ENCODE measurements around the gene KRT222. TPM values are rescaled to one million over a fixed set of nuclear protein-coding genes. Genes with fewer than 3 reads are reported as not detected.
A peak's percentile ranks its signal among the peaks of the same experiment; 100 is the strongest.

KRT222 gene
- total RNA-seq, 2 experiments from 2014 or later, result not detected

DNA sequence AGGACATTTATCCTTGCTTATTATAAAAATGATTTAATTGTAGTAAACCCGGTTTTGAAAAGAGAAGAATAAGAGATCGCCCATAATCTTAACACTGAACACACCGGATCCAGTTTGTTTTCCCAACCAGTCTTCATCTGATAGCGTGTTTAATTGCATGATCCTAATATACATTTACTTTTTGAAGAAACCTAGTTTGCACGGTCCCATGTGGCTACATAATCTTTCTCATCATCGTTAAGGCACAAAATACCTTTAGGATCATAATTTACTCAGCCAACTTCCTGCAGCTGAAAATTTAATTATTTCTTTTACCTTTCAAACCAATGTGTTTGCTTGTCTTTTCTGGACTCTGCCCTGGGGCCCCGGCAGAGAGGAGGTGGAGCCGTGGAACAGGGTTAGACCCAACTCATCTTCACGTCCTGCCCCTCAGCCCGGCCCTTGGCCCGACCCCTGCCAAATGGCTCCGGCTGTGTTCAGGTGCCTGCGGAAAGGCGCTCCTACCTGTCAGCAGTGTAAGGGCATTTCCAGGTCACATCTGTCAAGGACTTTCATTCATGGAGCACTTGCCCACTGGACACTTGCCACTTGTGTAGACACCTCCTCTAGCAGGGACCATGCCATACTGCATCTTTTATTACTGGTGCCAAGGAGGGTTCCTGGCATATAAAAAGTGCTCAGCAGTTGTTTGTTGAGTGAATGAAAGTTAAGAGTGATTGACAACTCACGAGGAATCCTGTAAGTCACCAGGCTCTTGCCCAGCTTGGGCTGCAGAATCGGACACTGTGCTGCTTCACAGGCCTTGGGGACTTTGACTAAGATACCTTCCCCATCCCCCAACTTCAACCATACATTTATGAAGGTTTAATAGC lies 46.0 kb downstream of the KRT222 start:
- H3K9me3 ChIP-seq (ENCODE audit: low read length), result no peaks in the 10 kb centered on the region
- POLR2A ChIA-PET, result no interaction called here
- H3K4me1 ChIP-seq (ENCODE audit: insufficient read depth, low read length, poor library complexity, severe bottlenecking), result peaks cover 44% of the 10 kb centered on the region
- DNase-seq (ENCODE audit: low spot score), result no peak
- no peak overlapping the region for H3K27ac ChIP-seq (ENCODE audit: low read depth, low read length, poor library complexity, severe bottlenecking)
- CTCF ChIA-PET (ENCODE audit: unreplicated experiment), result no interaction called here
- H2AFZ ChIP-seq (ENCODE audit: low read length), result no peak overlapping the region
- BruUV-seq (replicated peaks), result no TSS peak
- H3K4me3 ChIP-seq (ENCODE audit: low read depth, low read length, poor library complexity, severe bottlenecking), result no peak overlapping the region
- peak overlapping the region; percentile 51; the same call in 1 of the 2 replicates for H3K4me2 ChIP-seq (ENCODE audit: low read length)
- no peak for TF ChIP-seq EZH2phosphoT487 (IDR thresholded peaks at IDR 0.05; ENCODE audit: borderline replicate concordance, low read depth, low read length)
- TF ChIP-seq, protein P1, sequence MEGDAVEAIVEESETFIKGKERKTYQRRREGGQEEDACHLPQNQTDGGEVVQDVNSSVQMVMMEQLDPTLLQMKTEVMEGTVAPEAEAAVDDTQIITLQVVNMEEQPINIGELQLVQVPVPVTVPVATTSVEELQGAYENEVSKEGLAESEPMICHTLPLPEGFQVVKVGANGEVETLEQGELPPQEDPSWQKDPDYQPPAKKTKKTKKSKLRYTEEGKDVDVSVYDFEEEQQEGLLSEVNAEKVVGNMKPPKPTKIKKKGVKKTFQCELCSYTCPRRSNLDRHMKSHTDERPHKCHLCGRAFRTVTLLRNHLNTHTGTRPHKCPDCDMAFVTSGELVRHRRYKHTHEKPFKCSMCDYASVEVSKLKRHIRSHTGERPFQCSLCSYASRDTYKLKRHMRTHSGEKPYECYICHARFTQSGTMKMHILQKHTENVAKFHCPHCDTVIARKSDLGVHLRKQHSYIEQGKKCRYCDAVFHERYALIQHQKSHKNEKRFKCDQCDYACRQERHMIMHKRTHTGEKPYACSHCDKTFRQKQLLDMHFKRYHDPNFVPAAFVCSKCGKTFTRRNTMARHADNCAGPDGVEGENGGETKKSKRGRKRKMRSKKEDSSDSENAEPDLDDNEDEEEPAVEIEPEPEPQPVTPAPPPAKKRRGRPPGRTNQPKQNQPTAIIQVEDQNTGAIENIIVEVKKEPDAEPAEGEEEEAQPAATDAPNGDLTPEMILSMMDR (conservative IDR thresholded peaks at IDR 0.05; ENCODE audit: low read length), result no peak
- H4K20me1 ChIP-seq (ENCODE audit: insufficient read depth, low read length), result no peaks in the 10 kb centered on the region
- intact Hi-C loops (cut with micrococcal nuclease; ENCODE audit: unreplicated experiment), result no loop called here
- no peaks in the 10 kb centered on the region for H3K36me3 ChIP-seq (ENCODE audit: insufficient read depth, low read length)
- no peaks in the 10 kb centered on the region for H3K9me2 ChIP-seq (ENCODE audit: insufficient read depth, low read length)
- H3K79me2 ChIP-seq (ENCODE audit: insufficient read depth, low read depth, low read length), result no peaks in the 10 kb centered on the region

DNA sequence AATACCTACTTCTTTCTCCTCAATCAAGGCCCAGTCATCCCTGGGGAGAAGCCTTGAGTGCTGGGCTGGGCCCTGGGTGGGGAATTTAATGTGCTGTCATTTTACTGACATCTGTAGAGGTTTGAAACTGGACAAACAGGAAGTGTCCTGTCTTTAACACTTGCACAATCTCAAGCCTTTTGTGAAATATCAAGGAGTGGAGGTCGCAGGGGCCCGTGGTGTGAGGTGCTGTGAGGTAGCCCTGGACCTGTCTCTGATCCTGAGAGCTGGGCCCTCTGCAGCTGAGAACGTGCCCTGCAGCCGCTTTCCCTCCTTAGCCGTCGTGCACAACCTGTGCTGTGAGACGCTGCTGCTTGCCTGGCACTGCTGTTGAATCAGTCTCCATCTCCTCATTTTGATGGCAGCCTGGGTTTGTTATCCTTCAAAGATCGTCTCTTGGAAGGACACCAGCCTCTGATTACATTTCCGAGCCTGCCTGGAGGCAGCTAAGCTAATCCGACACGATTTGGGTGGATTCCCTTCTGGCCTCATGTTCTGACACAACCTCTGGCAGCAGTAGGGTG lies 47.2 kb downstream of the KRT222 start:
- H3K4me2 ChIP-seq (ENCODE audit: low read length), result no peak overlapping the region
- no peak overlapping the region for H3K27ac ChIP-seq (ENCODE audit: low read depth, low read length, poor library complexity, severe bottlenecking)
- no peak overlapping the region for H2AFZ ChIP-seq (ENCODE audit: low read length)
- H3K79me2 ChIP-seq (ENCODE audit: insufficient read depth, low read depth, low read length), result no peaks in the 10 kb centered on the region
- intact Hi-C loops (cut with micrococcal nuclease; ENCODE audit: unreplicated experiment), result no loop called here
- POLR2A ChIA-PET, result interaction anchor here (0.5 to 1.0 kb wide), 2 partner anchors 8 to 15 kb away, joined by 3 to 4 read pairs; no protein-coding TSS in a partner anchor
- H4K20me1 ChIP-seq (ENCODE audit: insufficient read depth, low read length), result no peaks in the 10 kb centered on the region
- BruUV-seq (replicated peaks), result no TSS peak
- H3K9me3 ChIP-seq (ENCODE audit: low read length), result no peaks in the 10 kb centered on the region
- H3K4me3 ChIP-seq (ENCODE audit: low read depth, low read length, poor library complexity, severe bottlenecking), result no peak overlapping the region
- no peak for DNase-seq (ENCODE audit: low spot score)
- CTCF ChIA-PET (ENCODE audit: unreplicated experiment), result no interaction called here
- H3K36me3 ChIP-seq (ENCODE audit: insufficient read depth, low read length), result no peaks in the 10 kb centered on the region
- no peaks in the 10 kb centered on the region for H3K9me2 ChIP-seq (ENCODE audit: insufficient read depth, low read length)
- TF ChIP-seq, protein P1 (conservative IDR thresholded peaks at IDR 0.05; ENCODE audit: low read length), result no peak
- TF ChIP-seq EZH2phosphoT487 (IDR thresholded peaks at IDR 0.05; ENCODE audit: borderline replicate concordance, low read depth, low read length), result no peak
- peaks cover 32% of the 10 kb centered on the region for H3K4me1 ChIP-seq (ENCODE audit: insufficient read depth, low read length, poor library complexity, severe bottlenecking)

DNA sequence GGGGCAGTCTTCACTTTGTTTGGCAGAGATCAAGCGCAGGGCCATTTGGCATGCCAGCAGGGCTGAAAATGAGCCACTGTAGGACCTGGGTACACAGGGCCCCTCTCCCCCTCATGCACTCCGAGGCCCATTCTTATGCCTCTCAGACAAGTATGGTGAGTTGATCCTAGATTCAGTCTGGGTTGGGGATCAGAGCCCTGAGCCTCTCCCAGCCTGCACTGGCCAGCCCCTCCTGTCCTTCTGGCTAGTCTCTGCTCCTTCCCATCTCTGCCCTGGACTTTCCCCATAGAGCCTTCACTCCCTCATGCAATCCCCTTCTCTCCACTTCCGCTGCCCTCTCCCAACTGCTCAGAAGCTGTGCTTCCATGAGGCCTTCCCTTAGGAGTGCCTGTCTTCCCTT lies 48.4 kb downstream of the KRT222 start:
- POLR2A ChIA-PET, result no interaction called here
- DNase-seq (ENCODE audit: low spot score), result no peak
- H3K4me3 ChIP-seq (ENCODE audit: low read depth, low read length, poor library complexity, severe bottlenecking), result no peak overlapping the region
- H3K36me3 ChIP-seq (ENCODE audit: insufficient read depth, low read length), result no peaks in the 10 kb centered on the region
- peaks cover 27% of the 10 kb centered on the region for H3K4me1 ChIP-seq (ENCODE audit: insufficient read depth, low read length, poor library complexity, severe bottlenecking)
- no peaks in the 10 kb centered on the region for H3K9me3 ChIP-seq (ENCODE audit: low read length)
- TF ChIP-seq, protein P1 (conservative IDR thresholded peaks at IDR 0.05; ENCODE audit: low read length), result no peak
- no peak for TF ChIP-seq EZH2phosphoT487 (IDR thresholded peaks at IDR 0.05; ENCODE audit: borderline replicate concordance, low read depth, low read length)
- H3K27ac ChIP-seq (ENCODE audit: low read depth, low read length, poor library complexity, severe bottlenecking), result no peak overlapping the region
- H3K79me2 ChIP-seq (ENCODE audit: insufficient read depth, low read depth, low read length), result no peaks in the 10 kb centered on the region
- H2AFZ ChIP-seq (ENCODE audit: low read length), result no peak overlapping the region
- no peaks in the 10 kb centered on the region for H4K20me1 ChIP-seq (ENCODE audit: insufficient read depth, low read length)
- intact Hi-C loops (cut with micrococcal nuclease; ENCODE audit: unreplicated experiment), result no loop called here
- no peak overlapping the region for H3K4me2 ChIP-seq (ENCODE audit: low read length)
- no TSS peak for BruUV-seq (replicated peaks)
- CTCF ChIA-PET (ENCODE audit: unreplicated experiment), result no interaction called here
- H3K9me2 ChIP-seq (ENCODE audit: insufficient read depth, low read length), result no peaks in the 10 kb centered on the region
